ENCODE measurements around the gene RPL35.

The RPL35 gene

DNA sequence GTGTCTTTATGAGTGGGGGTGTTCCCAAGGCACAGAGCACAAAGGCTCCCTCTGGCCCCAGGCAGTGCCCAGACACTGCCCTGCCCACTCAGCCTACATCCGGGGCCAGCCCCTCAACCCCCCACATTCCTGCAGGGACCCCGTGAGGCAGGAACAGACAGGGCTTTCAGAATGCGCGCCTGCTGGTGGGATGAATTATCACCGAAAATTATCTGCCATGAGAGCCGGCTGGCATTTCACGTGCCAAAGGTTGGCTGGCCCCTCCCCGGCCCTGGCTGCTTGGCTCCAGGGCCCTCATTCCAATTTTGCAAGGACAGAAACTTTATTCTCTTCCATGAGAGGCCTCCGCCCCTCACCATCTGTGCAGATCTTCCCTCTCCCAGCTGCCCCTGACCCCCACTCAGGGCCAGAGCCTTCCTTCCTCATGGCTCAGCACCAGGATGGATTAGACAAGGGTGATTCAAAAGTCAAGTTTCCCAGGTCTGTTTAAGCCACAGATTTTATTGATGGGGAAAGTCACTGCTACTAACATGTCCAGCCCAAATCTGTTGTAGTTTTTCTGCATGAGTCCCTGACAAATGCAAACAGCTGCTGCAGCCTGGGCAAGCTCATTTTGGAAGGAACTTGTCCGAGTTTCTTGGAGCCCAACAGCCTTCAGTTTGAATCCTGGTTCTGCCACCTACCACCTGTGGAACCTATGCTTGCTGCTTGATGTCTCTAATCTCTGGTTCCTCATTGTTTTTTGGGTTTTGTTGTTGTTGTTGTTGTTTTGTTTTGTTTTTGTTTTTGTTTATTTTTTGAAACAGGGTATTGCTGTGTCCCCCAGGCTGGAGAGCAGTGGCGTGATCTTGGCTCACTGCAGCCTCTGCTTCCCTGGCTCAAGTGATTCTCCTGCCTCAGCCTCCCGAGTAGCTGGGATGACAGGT is 40.8 kb downstream of the RPL35 start:
- DNase-seq (ENCODE audit: extremely low read depth in 1 of 2, low read depth in 1 of 2): no peak

- DNase-seq (ENCODE audit: extremely low read depth in 1 of 2, low read depth in 1 of 2): peak; percentile 6 to 9
Measured at GRCh38 chr9:124818431-124819281, 43.1 kb downstream of the RPL35 start.

DNA sequence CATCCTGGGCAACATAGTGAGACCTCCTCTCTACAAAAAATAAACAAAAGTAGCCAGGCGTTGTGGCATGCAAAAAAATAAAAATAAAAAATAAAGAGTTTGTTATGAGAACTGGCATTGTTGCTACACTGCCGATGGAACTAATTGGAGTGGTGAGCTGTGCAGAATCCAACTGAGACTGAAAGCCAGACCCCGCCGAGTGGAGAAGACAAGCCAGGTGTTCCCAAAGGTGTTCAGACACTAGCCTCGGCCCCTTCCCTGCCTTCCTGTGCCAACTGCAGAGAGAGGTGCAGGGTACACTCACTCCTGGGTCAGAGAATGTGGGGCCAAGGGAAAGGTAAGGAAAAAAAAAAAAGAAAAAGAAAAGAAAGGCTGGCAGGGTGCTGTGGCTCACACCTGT is 46.2 kb downstream of the RPL35 start:
- DNase-seq (ENCODE audit: extremely low read depth in 1 of 2, low read depth in 1 of 2): no peak

- DNase-seq (ENCODE audit: extremely low read depth in 1 of 2, low read depth in 1 of 2): no peak
Measured at GRCh38 chr9:124814164-124814535, 47.6 kb downstream of the RPL35 start.

DNA sequence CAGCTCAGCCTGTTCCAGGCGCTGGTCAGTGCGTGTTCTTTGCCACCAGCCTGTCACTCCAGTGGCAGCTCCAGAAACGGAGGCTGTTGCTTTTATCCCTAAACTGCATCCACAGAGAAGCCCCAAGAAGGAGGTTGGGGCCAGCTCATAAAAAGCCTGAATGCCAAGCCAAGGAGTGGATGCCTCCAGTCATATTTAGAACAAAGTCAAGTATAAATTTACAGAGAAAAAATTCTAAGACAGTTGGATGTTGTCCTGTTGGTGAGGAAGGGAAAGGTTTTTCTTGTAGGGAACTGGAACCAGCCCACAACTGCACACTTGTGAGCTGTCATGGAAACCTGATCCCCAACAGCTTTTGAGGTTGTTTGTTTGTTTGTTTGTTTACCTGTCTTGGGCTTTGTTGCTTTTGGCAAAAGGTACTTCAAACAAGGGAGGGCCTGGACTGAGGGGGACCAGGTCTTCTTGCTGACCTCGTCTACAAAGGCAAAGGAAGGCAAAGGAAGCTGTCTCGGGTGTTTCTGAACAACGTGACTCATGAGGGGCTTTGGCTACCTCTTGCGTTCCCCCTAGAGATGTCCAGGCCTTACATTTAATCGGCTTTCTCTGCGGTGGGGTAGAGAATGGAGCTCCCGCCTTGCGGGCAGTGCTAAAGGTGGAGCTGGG is 48.1 kb downstream of the RPL35 start:
- no peak for DNase-seq (ENCODE audit: extremely low read depth in 1 of 2, low read depth in 1 of 2)

DNA sequence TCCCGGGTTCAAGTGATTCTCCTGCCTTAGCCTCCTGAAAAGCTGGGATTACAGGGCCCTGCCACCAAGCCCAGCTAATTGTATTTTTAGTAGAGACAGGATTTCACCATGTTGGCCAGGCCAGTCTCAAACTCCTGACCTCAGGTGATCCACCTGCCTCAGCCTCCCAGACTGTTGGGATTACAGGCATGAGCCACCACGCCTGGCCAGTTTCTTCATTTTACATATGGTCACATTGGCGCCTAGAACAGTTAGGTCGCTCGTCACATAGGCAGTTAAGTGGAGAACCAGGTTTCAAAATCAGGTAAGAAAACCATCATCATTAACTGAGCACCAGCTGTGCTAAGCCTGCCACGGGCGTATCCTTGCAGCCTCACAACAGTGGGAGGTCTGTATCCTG is 48.7 kb downstream of the RPL35 start:
- DNase-seq (ENCODE audit: extremely low read depth in 1 of 2, low read depth in 1 of 2): no peak

DNA sequence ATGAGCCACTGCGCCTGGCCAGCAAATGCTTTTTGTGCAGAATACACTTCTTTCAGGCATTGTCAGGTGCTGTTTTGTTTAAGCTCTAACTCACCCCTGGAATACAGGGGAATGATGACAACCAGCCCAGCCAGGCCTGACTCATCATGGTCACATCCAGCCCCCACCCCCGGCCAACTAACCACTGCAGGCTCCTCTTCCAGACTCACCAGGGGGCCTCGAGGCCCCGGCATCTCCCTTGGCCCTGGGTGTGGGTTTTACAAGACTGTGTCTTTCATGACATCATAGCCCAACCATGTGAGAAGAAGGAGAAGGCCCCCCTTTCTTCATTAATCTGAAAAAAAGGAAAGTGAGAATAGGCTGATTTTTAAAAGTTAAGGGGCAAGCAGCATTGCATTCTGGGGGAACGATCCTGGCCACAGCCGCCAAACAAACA is 49.3 kb downstream of the RPL35 start:
- DNase-seq (ENCODE audit: extremely low read depth in 1 of 2, low read depth in 1 of 2): no peak

DNA sequence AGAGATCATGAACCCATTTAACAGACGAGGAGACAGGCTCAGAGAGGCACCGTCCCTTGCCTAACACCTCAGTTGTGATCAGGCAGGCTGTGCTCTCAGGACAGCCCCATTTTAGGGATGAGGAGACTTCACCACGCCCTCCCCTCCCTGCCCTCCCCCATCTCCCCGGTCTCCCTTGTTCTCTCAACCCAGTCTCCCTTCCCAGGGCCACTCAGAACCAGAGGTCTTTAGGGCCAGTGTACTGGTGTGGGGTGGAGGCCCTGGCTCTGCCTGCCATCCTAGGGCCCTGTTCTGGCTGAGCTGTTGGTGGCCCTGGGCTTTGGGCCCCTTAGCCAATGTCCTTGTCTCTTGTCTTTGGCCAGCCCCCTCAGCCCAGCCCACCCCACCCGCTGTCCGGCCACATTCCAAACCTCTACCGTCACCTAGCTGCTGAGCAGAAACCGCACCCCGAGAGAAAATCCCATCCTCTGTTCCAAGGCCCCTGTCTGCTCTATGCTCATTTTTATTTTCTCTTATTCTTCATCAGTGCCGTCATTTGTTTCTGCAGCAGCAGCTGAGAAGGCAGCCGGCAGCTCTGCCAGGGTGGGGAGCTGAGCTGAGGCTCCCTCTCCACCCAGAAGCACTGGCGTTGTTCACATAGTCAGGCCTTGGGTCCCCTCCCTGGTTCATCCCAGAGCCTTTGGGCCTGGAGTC is 50.9 kb downstream of the RPL35 start:
- DNase-seq (ENCODE audit: extremely low read depth in 1 of 2, low read depth in 1 of 2): no peak

DNA sequence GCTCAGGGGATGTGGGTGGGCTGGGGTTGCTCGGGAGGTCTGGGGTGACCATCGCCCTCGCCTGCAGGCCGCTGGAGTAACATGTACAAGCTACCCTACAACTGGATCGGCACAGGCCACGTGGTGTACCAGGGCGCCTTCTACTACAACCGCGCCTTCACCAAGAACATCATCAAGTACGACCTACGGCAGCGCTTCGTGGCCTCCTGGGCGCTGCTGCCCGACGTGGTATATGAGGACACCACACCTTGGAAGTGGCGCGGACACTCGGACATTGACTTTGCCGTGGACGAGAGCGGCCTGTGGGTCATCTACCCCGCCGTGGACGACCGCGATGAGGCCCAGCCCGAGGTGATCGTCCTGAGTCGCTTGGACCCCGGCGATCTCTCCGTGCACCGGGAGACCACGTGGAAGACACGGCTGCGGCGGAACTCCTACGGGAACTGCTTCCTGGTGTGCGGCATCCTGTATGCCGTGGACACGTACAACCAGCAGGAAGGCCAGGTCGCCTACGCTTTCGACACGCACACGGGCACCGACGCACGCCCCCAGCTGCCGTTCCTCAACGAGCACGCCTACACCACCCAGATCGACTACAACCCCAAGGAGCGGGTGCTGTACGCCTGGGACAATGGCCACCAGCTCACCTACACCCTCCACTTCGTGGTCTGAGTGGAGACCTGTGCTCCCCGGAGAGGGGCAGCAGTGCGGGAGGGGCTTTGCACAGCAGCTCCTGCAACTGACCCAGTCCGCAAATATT is 51.8 kb downstream of the RPL35 start:
- DNase-seq (ENCODE audit: extremely low read depth in 1 of 2, low read depth in 1 of 2): no peak

GRCh38 chr9:124809211-124809610 is 52.5 kb downstream of the RPL35 start:
- DNase-seq (ENCODE audit: extremely low read depth in 1 of 2, low read depth in 1 of 2): no peak

DNA sequence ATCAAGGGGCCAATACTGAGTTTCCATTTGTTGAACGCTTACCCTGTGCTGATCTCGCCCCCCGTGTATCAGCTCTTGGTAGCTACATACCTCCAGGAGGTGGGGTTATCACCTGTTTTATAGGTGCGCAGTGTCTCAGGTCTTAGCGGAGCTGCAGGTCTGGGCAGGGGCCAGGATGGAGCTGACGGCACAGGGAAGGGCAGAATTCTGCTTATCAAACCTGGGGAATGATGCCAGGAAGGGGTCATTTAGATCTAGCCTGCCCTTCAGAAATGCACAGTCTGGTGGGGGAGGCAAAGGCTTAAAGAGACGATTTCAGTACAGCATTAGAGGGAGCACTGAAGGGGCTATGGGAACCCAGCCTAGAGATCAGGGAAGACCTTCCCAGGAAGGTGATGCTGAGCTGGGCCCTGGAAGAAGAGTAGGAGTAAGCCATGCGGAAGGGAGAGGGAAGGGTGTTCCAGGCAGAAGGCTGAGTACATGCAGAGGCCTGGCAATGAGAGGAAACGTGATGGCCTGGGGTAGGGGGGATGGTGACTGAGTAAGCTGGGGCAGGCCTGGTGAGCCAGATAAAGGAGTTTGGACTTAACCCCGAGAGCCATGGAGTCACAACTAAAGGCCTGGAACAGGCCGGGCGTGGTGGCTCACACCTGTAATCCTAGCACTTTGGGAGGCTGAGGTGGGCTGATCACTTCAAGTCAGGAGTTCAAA is 53.4 kb downstream of the RPL35 start:
- DNase-seq (ENCODE audit: extremely low read depth in 1 of 2, low read depth in 1 of 2): no peak

All from stimulated activated CD8-positive, alpha-beta memory T cell treated with anti-CD3 and anti-CD28 coated beads, Interleukin-7, amount 100 ng/mL, for 48 hours (primary cell).